Effector memory CD4-positive, alpha-beta T cell (primary cell): Measurements from ENCODE around the gene ZNF436.
A peak's percentile ranks its signal among the peaks of the same experiment; 100 is the strongest.

Source experiments
- DNase-seq, 3 donors: peaks; one replicate each; pipeline ENCODE4 v3.0.0-alpha.2; 2020
- H3K27ac ChIP-seq: 2 replicates; pipeline ENCODE4 v1.7.0; 2013; ENCODE audit warnings: mild to moderate bottlenecking, low read length, moderate library complexity; ENCODE audit not compliant: insufficient read depth, poor library complexity, severe bottlenecking
- H3K27me3 ChIP-seq: replicated peaks from 2 replicates; pipeline ENCODE4 v1.7.0; 2013; ENCODE audit warnings: mild to moderate bottlenecking, low read length; ENCODE audit not compliant: insufficient read depth, control insufficient read depth, poor library complexity, severe bottlenecking
- H3K36me3 ChIP-seq: 2 replicates; pipeline ENCODE4 v1.7.0; 2013; ENCODE audit warnings: mild to moderate bottlenecking, low read length, moderate library complexity; ENCODE audit not compliant: control insufficient read depth, insufficient read depth
- H3K4me1 ChIP-seq: 2 replicates; pipeline ENCODE4 v1.7.0; 2013; ENCODE audit warnings: low read length, mild to moderate bottlenecking; ENCODE audit not compliant: control insufficient read depth, insufficient read depth, poor library complexity, severe bottlenecking
- H3K4me3 ChIP-seq: 2 replicates; pipeline ENCODE4 v1.7.0; 2013; ENCODE audit warnings: low read length, low read depth, mild to moderate bottlenecking; ENCODE audit not compliant: insufficient read depth, poor library complexity, severe bottlenecking
- H3K9me3 ChIP-seq: 2 replicates; pipeline ENCODE4 v1.7.0; 2013; ENCODE audit warnings: mild to moderate bottlenecking, low read length, moderate library complexity; ENCODE audit not compliant: control insufficient read depth

Gene ZNF436

DNA sequence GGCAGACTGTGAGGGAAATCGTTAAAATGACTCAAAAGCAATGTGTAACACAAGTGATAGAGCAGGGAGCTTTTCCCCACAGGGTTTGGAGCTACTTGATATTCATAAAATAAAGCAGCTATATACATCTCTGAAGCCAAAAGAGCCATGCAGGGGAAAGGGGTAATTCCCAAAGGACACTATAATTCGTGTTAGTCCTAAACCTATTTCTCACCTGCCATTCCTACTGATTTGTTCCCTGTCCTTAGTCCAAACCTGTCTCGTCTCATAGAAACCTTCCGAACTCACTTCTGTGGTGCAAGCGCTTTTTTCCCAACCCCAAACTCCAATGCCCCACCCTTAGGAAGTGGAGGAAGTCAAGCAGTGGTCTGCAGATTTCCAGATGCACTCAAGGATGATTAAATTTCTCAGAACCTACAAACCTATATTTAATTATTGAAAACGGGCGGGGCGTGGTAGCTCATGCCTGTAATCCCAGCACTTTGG, 24.6 kb downstream of the ZNF436 start:
- peak overlapping the region; percentile 90 for H3K27ac ChIP-seq
- H3K4me1 ChIP-seq, result peaks cover 16% of the 10 kb centered on the region
- no peaks in the 10 kb centered on the region for H3K9me3 ChIP-seq
- H3K4me3 ChIP-seq, result peak overlapping the region; percentile 95
- H3K27me3 ChIP-seq, result no peaks in the 10 kb centered on the region
- H3K36me3 ChIP-seq, result no peaks in the 10 kb centered on the region
- DNase-seq, result no peak

DNA sequence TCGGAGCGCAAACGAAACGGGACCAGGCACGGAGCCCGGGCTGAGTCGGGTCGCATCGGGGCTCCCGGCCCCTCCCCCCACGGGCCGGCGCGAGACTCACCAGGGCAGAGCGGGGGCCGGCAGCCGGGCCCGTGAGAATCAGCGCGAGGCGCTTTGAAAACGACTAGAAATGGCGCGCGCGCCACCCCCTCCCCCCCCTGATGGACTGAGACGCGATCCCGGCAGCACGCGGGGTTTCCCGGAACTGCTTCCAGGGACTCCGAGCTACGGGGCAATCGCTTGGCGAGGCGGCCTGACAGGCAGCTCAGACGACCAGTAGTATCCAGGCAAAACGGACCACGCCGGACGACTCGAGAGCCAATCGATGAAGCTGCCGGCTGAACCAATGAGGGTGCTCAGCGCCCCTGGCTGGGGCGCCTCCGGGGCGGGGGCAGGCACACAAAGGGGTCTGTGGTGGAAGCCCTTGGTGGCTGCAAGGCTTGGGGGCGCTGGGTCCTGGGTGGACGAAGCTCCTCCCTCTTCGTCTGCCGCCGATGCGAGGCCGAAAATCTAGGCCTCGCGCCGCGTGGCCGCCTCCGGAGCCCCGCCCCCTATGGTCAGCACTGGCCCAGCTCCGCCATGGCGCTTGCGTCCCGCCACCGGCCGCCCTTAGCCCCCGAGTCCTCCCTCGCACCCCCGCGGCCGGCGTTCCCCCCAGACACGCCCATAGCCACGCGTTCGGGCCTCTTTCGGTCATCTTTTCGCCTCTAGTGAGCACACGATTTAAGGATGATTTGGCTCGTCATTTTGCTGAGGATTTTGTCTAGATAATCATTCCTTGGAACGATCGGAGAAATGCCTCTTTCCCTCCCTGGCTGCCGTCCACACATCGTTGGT, 25.3 kb downstream of the ZNF436 start, which contains the start of gene HNRNPR:
TSS of gene HNRNPR (minus strand) at position 174 of the 876 bp plus-strand sequence. CDS start 3,276 bp downstream, outside the sequence.
- Histone ChIP-seq H3K27me3 (no peaks in the 10 kb centered on the region), H3K4me3 (peak within 1 kb of the TSS; percentile 95), H3K27ac (peak within 1 kb of the TSS; percentile 90), H3K36me3 (no peaks in the 10 kb centered on the region), H3K4me1 (peaks cover 20% of the 10 kb centered on the region), H3K9me3 (no peaks in the 10 kb centered on the region)
- DNase-seq, result peak; percentile 92 to 98 (median 98)

DNA sequence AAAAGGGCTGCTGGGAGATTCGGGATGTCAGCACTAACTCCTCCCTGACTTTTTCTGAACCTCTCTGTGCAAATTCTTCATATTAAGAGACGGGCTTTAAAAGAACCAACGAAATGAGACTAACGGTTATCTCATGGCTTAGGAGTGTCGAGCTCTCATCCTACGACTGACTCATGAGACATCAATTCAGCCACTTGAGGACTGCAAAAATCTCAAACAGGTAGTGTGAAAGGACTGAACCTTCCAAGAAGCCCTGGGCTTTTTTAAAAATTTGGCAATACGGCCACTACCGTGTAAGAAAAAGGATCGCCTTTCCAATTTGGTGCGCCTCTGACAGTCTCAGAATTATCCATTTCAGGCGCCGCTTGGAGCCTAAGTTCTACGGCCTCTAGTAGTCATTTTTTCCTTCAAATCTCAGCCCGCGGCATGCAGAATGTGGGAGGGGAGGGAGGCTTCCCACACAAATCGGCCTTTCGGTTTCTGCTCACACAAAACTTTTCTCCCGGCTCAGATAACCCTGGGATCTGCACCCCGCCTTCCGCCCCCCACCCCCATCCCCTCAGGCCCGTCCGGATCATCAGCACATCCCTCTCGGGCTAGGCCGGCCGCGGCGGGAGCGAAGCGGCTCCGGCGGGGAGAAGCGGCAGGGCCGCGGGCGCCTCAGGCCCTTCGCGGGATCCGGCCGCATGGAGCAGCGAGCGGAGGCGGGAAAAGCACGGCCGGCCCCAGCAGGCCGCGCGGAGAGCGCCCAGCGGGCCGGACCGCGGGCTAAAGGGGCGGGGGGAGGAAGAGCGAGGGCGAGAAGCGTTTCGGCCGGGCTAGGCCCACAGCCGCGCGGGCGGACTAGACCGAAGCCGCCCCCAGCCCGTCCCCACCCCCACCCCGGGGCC, 26.2 kb downstream of the ZNF436 start:
- DNase-seq, result peak in 1 of 3 donors; percentile 5
- H3K4me1 ChIP-seq, result peaks cover 25% of the 10 kb centered on the region

DNA sequence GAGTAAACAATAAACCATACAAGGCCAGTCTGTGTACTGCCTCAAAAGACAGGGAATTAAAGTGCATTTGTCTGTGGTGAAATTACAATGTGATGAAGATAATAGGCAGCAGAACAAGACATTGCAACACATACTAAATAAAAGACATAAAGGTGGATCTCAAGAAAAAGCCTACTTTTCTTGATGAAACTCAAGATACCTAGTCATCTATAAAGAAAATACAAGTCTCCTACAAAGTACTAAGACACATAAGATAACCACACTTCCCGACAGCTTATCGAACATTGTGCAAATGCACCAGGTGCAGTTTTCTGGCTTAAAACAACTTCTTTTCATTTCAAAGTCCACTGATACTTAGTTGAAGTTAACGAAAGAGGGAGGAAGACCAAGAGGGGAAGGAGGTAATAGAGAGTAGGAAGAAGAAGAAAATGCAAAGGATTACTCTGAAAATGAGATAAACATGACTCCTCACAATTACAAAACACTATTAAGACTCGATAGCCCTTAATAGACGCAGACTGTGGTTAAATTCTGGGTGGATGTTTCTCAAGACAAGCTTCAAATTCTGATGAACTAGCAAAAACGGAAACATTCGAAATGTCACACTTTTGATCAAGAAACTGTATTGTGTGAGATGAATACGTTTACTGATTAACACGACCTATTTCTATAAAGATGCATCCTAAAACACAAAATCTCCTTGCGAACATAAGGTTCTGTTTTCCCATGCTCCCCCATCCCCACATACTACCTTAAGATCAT, 27.5 kb downstream of the ZNF436 start:
- peak overlapping the region; percentile 95 for H3K4me3 ChIP-seq
- H3K4me1 ChIP-seq, result peaks cover 25% of the 10 kb centered on the region
- H3K27me3 ChIP-seq, result no peaks in the 10 kb centered on the region
- peaks cover 3% of the 10 kb centered on the region for H3K36me3 ChIP-seq
- no peaks in the 10 kb centered on the region for H3K9me3 ChIP-seq
- no peak for DNase-seq
- H3K27ac ChIP-seq, result peak overlapping the region; percentile 2

More for the DNA sequence above, 26.2 kb downstream of the ZNF436 start:
- no peaks in the 10 kb centered on the region for H3K36me3 ChIP-seq
- peak overlapping the region; percentile 90 for H3K27ac ChIP-seq
- peak overlapping the region; percentile 95 for H3K4me3 ChIP-seq
- H3K9me3 ChIP-seq, result no peaks in the 10 kb centered on the region
- H3K27me3 ChIP-seq, result no peaks in the 10 kb centered on the region

DNA sequence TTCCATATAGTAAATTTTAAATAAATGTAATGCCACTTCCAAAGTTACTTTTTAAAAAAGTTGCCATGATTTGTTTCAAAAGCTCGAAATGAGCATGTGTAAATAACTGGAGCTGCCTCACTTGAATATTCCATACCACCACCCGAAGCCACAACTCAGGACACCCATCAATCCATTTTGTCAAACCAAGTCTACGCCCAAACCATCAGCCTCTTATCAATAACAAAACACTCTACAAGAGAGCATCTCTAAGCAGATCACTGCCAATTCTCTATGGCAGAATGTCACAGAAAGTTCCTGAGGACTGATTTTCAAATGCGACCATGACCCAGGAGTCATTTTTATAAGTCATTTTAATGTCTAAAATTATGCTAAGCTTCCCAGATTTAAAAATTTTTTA, 30.0 kb downstream of the ZNF436 start:
- no peaks in the 10 kb centered on the region for H3K27me3 ChIP-seq
- H3K9me3 ChIP-seq, result no peaks in the 10 kb centered on the region
- no peak overlapping the region for H3K27ac ChIP-seq
- H3K36me3 ChIP-seq, result peaks cover 16% of the 10 kb centered on the region
- no peak overlapping the region for H3K4me3 ChIP-seq
- H3K4me1 ChIP-seq, result peaks cover 20% of the 10 kb centered on the region
- no peak for DNase-seq

DNA sequence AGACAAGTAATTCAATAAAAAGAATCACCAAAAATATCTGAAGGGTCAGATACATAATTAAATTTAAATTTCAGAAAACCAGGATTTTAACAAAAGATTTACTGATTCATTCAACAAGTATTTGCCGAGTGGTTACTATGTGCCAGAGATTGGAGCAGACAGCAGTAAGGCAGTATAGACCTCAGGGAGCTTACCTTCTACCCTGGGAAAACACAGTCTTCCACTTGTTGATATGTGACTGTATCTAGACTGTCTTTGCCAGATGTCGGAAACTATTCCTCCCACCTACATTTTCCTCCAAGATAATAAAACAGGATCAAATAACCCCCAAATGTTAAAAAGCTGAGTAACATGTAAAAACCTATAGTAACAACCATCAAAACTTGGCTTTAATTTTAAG, 31.8 kb downstream of the ZNF436 start:
- Histone ChIP-seq H3K9me3 (no peaks in the 10 kb centered on the region), H3K36me3 (peaks cover 33% of the 10 kb centered on the region), H3K4me1 (peaks cover 20% of the 10 kb centered on the region), H3K4me3 (no peak overlapping the region), H3K27me3 (no peaks in the 10 kb centered on the region), H3K27ac (no peak overlapping the region)
- DNase-seq, result no peak

DNA sequence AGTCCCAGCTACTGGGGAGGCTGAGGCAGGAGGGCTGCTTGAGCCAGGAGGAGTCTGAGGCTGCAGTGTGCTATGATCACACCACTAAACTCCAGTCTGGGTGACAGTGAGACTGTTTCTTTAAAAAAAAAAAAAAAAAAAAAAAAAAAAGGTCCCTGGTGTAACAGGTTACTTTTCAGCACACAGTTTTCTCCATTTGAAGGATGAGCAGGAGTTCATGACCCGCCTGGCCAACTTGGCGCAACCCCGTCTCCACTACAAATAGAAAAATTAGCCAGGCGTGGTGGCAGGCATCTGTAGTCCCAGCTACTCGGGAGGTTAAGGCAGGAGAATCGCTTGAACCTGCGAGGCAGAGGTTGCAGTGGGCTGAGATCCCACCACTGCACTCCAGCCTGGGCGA, 37.9 kb downstream of the ZNF436 start:
- no peak for DNase-seq
- Histone ChIP-seq H3K4me1 (no peaks in the 10 kb centered on the region), H3K36me3 (peaks cover 73% of the 10 kb centered on the region), H3K27ac (no peak overlapping the region), H3K9me3 (no peaks in the 10 kb centered on the region), H3K4me3 (no peak overlapping the region), H3K27me3 (no peaks in the 10 kb centered on the region)

DNA sequence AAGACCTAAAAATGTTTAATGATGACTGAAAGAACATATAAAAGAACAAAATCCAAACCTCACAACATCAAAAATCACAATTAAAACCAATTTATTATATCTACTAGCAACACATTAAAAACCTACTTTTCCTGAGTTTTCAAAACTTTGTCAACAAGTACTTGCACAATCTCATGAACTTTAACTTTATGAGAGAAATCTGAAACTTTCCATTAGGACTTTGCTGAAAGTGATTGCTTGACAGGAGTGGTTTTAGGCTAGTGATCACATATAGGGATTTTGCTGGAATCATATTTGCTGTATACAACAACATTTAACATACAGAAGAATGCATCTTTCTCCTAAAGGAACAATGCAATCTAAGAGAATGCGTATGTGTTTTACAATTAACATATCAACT, 38.8 kb downstream of the ZNF436 start:
- Histone ChIP-seq H3K27ac (no peak overlapping the region), H3K4me3 (no peak overlapping the region), H3K4me1 (no peaks in the 10 kb centered on the region), H3K36me3 (peaks cover 70% of the 10 kb centered on the region), H3K9me3 (no peaks in the 10 kb centered on the region), H3K27me3 (no peaks in the 10 kb centered on the region)
- no peak for DNase-seq

DNA sequence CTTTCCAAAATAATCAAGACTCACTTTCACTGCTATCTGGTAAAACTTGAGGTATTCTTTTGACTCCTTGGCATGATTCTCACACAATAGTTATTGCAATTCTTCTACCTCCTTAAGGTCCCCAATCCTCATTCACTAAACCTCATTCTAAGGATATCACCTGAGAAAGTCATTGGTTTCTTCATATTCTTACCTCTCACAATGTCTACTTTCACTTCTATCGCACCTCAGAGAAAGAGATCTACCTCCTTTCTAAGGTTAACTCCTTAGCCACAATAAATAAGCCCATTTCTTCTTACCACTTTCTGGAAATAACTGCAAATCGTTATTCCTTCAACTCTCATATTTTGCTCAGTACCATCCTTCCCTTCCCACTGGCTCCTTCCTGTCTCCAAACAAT, 44.2 kb downstream of the ZNF436 start:
- no peaks in the 10 kb centered on the region for H3K4me1 ChIP-seq
- peaks cover 48% of the 10 kb centered on the region for H3K36me3 ChIP-seq

More for the DNA sequence above, 44.2 kb downstream of the ZNF436 start:
- Histone ChIP-seq H3K27me3 (no peaks in the 10 kb centered on the region), H3K9me3 (no peaks in the 10 kb centered on the region), H3K27ac (no peak overlapping the region), H3K4me3 (no peak overlapping the region)
- no peak for DNase-seq
